K562 (cell line): Measurements from ENCODE around the gene SLC31A1. TPM values are rescaled to one million over a fixed set of nuclear protein-coding genes. Genes with fewer than 3 reads are reported as not detected.

Experiments used
- ATAC-seq: fragments of 200-7000 bp; cut with Tn5 transposase; 3 replicates; pipeline ENCODE4 v1.9.1; 2020; ENCODE audit warnings: moderate library complexity
- BruUV-seq: library from RNA; stranded (reverse); fragments of 400-500 nt; replicated peaks from 2 replicates; lab custom pipeline; 2021; lab: Mats Ljungman, UMichigan
- CTCF ChIA-PET: fragments of 300-600 bp; formaldehyde crosslinking; extraction: SDS; loops from one replicate; lab custom pipeline; 2021; ENCODE audit warnings: low intra/inter-chr PET ratio; lab: Yijun Ruan, JAX
- POLR2A ChIA-PET: fragments of 300-600, 350-650 bp; sonication (Branson Sonifier 250); formaldehyde crosslinking; extraction: SDS; loops from one replicate; lab custom pipeline; 2021; ENCODE audit warnings: antibody characterized with exemption, inconsistent platforms; lab: Yijun Ruan, JAX
- DNase-seq, 4 experiments: peaks; one replicate each; pipeline versions ENCODE4 v3.0.0 to v3.0.0-alpha.2; 2011 to 2018; ENCODE audit warnings: low spot score in 3 of 4, mixed read lengths in 3 of 4; ENCODE audit errors: extremely low read depth in 1 of 4
- FAIRE-seq: peaks from 2 replicates; lab custom pipeline; 2011; peaks lifted over from hg19 to GRCh38; lab: Jason Lieb, UNC
- H2AFZ ChIP-seq: 2 replicates; pipeline ENCODE4 v1.6.0; 2011; ENCODE audit warnings: low read depth, low read length, control low read depth, inconsistent platforms
- H3K27ac ChIP-seq: fragments of 200-600 bp; 3 replicates; pipeline ENCODE4 v1.8.0; 2011; ENCODE audit warnings: low read depth, mild to moderate bottlenecking, control low read depth, inconsistent platforms, low read length, moderate library complexity, mixed read lengths; ENCODE audit errors: extremely low read depth
- H3K27me3 ChIP-seq, 2 experiments: fragments of 300-600 bp in 1 of 2; 2 replicates in 1 of 2; 3 replicates in 1 of 2; pipeline versions ENCODE4 v1.6.0 to v1.8.0; 2011; ENCODE audit warnings: inconsistent platforms in 2 of 2, low read length in 2 of 2, mild to moderate bottlenecking in 1 of 2, mixed read lengths in 1 of 2, moderate library complexity in 1 of 2; ENCODE audit not compliant: control insufficient read depth in 2 of 2, insufficient read depth in 2 of 2
- H3K36me3 ChIP-seq: fragments of 300-600 bp; 3 replicates; pipeline ENCODE4 v1.8.0; 2011; ENCODE audit warnings: mild to moderate bottlenecking, low read length, inconsistent platforms; ENCODE audit not compliant: control insufficient read depth, insufficient read depth
- H3K4me1 ChIP-seq, 2 experiments: fragments of 200-600 bp in 1 of 2; replicated peaks in 1 of 2; 2 replicates in 1 of 2; 3 replicates in 1 of 2; pipeline versions ENCODE4 v1.5.1 to v1.8.0; 2011; ENCODE audit warnings: inconsistent platforms in 2 of 2, low read length in 2 of 2, mild to moderate bottlenecking in 1 of 2, mixed read lengths in 1 of 2, moderate library complexity in 1 of 2; ENCODE audit not compliant: control insufficient read depth in 2 of 2, insufficient read depth in 2 of 2
- H3K4me2 ChIP-seq: 2 replicates; pipeline ENCODE4 v1.6.1; 2011; ENCODE audit warnings: low read length, control low read depth, inconsistent platforms, mixed read lengths; ENCODE audit not compliant: insufficient read depth
- H3K4me3 ChIP-seq: fragments of 200-600 bp; sonication (generic), shearing (Covaris generic); 2 replicates; pipeline ENCODE4 v1.5.1; 2016; ENCODE audit warnings: control low read depth, inconsistent platforms
- H3K79me2 ChIP-seq: fragments of 200-600 bp; 3 replicates; pipeline ENCODE4 v1.8.0; 2011; ENCODE audit warnings: low read length, inconsistent platforms; ENCODE audit not compliant: control insufficient read depth, insufficient read depth
- H3K9ac ChIP-seq, 2 experiments: 2 replicates each; pipeline versions ENCODE4 v1.6.0 to v1.6.1; 2011; ENCODE audit warnings: low read depth in 2 of 2, low read length in 2 of 2, control low read depth in 1 of 2, inconsistent platforms in 1 of 2, mild to moderate bottlenecking in 1 of 2, mixed read lengths in 1 of 2; ENCODE audit not compliant: insufficient read depth in 1 of 2
- H3K9me1 ChIP-seq: one replicate; pipeline ENCODE4 v1.6.0; 2011; ENCODE audit warnings: inconsistent platforms, mild to moderate bottlenecking, low read length, moderate library complexity; ENCODE audit not compliant: control insufficient read depth, insufficient read depth
- H3K9me3 ChIP-seq: replicated peaks from 2 replicates; pipeline ENCODE4 v1.5.1; 2011; ENCODE audit warnings: low read depth, low read length, inconsistent platforms; ENCODE audit not compliant: control insufficient read depth, insufficient read depth
- H4K20me1 ChIP-seq: replicated peaks from 2 replicates; pipeline ENCODE4 v1.6.1; 2011; ENCODE audit warnings: low read length, inconsistent platforms, mixed read lengths; ENCODE audit not compliant: control insufficient read depth, insufficient read depth
- BMI1 ChIP-seq: fragments of 150-350 bp; IDR thresholded peaks from 2 replicates; pipeline ENCODE4 v1.6.1; 2014; ENCODE audit warnings: low read length
- IRF2 ChIP-seq: sonication (generic); formaldehyde crosslinking; IDR thresholded peaks from 2 replicates; pipeline ENCODE4 v1.8.1; 2022; ENCODE audit warnings: mild to moderate bottlenecking, missing genetic modification reagents
- KDM4B ChIP-seq, 2 experiments: fragments of 450-650 bp in 1 of 2; sonication (generic) in 1 of 2; IDR thresholded peaks; 2 replicates each; pipeline ENCODE4 v1.6.1; 2016 to 2017; ENCODE audit warnings: borderline replicate concordance in 2 of 2, antibody characterized with exemption in 1 of 2, low read depth in 1 of 2, mild to moderate bottlenecking in 1 of 2
- MED1 ChIP-seq: sonication (generic); formaldehyde crosslinking; IDR thresholded peaks from 2 replicates; pipeline ENCODE4 v1.8.1; 2023; ENCODE audit warnings: missing genetic modification reagents, borderline replicate concordance
- NFIX ChIP-seq: fragments of 250-450 bp; sonication (Bioruptor Pico); IDR thresholded peaks from 2 replicates; pipeline ENCODE4 v1.4.0; 2020; ENCODE audit warnings: low read depth, mild to moderate bottlenecking, moderate library complexity
- PHTF2 ChIP-seq: fragments of 250-450 bp; sonication (Bioruptor Pico); IDR thresholded peaks from 2 replicates; pipeline ENCODE4 v1.5.0; 2021; ENCODE audit warnings: mild to moderate bottlenecking
- STAT5B ChIP-seq: fragments of 250-450 bp; sonication (Bioruptor Pico); IDR thresholded peaks from 2 replicates; pipeline ENCODE4 v1.8.0; 2021; ENCODE audit warnings: mild to moderate bottlenecking, inconsistent platforms
- ZNF398 ChIP-seq: fragments of 250-450 bp; sonication (Bioruptor Pico); IDR thresholded peaks from 2 replicates; pipeline ENCODE4 v1.8.0; 2021; ENCODE audit warnings: moderate library complexity, mild to moderate bottlenecking, inconsistent platforms
- ZNF445 ChIP-seq: fragments of 250-450 bp; sonication (Bioruptor Pico); IDR thresholded peaks from 2 replicates; pipeline ENCODE4 v1.4.0; 2020; ENCODE audit warnings: low read depth, mild to moderate bottlenecking, moderate library complexity
- WGBS: fragments of 100-300 bp; shearing (Covaris generic); methylation state at CpG from one replicate; pipeline ENCODE4 v1.1.6; 2016; ENCODE audit warnings: low coverage, mixed read lengths; ENCODE audit not compliant: insufficient coverage; ENCODE audit errors: missing lambda C conversion rate; 5-methylcytosine and 5-hydroxymethylcytosine counted together
- in situ Hi-C: fragments of 300-500 bp; cut with MboI; formaldehyde crosslinking; loops from 4 replicates; pipeline ENCODE4 v1.15.0; 2018; ENCODE audit warnings: inconsistent platforms, mixed read lengths
- intact Hi-C: fragments of 100-400 bp; cut with micrococcal nuclease; formaldehyde crosslinking; loops from 2 replicates; pipeline ENCODE4 v1.14.2; 2022
- polyA plus RNA-seq, 8 experiments: library from polyadenylated mRNA; depleted of rRNA in 4 of 8; stranded (reverse) in 5 of 8; unstranded in 3 of 8; fragments of >200 nt; fragmentation: Nextera tagmentation in 2 of 8; fragmentation: Illumina TruSeq in 1 of 8; extraction: Ambion mirVana in 2 of 8; extraction: Trizol in 1 of 8; gene quantifications; 2 replicates each; pipeline versions ENCODE4 v1.2.1 to v1.2.3, GENCODE V29; 2011 to 2014; ENCODE audit warnings: inconsistent platforms in 1 of 8, missing spikeins in 1 of 8
- total RNA-seq, 7 experiments: library from RNA; depleted of rRNA in 6 of 7; stranded (reverse); fragments of >200 nt in 6 of 7; fragmentation: Illumina TruSeq in 2 of 7; extraction: Trizol in 2 of 7; gene quantifications; 2 replicates each; pipeline versions ENCODE4 v1.2.1 to v1.2.3, GENCODE V29; 2011 to 2021; ENCODE audit warnings: low replicate concordance in 1 of 7
- TF ChIP-seq, protein P1 (sequence below): fragments of 250-450 bp; sonication (Bioruptor Pico); IDR thresholded peaks from 2 replicates; pipeline ENCODE4 v1.5.0; 2022; ENCODE audit warnings: mild to moderate bottlenecking
- TF ChIP-seq, protein P2 (sequence below), 2 experiments: fragments of 200-800 bp in 1 of 2; sonication (Bioruptor generic) in 1 of 2; sonication (generic) in 1 of 2; formaldehyde crosslinking in 1 of 2; IDR thresholded peaks in 1 of 2; conservative IDR thresholded peaks in 1 of 2; 2 replicates each; pipeline versions ENCODE4 v1.5.0 to v1.6.1; 2016 to 2020; ENCODE audit warnings: missing compliant biosample characterization in 1 of 2, missing genetic modification characterization in 1 of 2, missing genetic modification reagents in 1 of 2

SLC31A1 gene
- total and polyA plus RNA-seq, 9 of the 15 experiments (the other 6 are each of a cell fraction or from before 2014, with no cell fraction given): 15.4 to 40.7 (median 25.9) TPM

- Histone ChIP-seq H3K79me2 (no peaks in the 10 kb centered on the region), H3K9me3 (no peaks in the 10 kb centered on the region), H4K20me1 (no peaks in the 10 kb centered on the region), H3K4me1 (peaks cover 4 to 7% of the 10 kb centered on the region in 2 experiments; a peak in 4 of 5 replicates), H3K4me3 (no peak overlapping the region), H3K4me2 (no peak overlapping the region)
- in situ Hi-C loops: loop anchor here (10.0 kb wide), 1 partner anchor 347 kb away; no protein-coding TSS in a partner anchor
- TF ChIP-seq KDM4B (IDR thresholded peaks at IDR 0.05; ENCODE audit: borderline replicate concordance in 2 of 2, low read depth in 1 of 2) (no peak), BMI1 (no peak), PHTF2 (CRISPR knock-in tag) (no peak), NFIX (no peak), ZNF445 (CRISPR knock-in tag) (no peak), IRF2 (no peak), MED1 (no peak), ZNF398 (no peak), STAT5B (CRISPR knock-in tag) (no peak)
- TF ChIP-seq, protein P1, sequence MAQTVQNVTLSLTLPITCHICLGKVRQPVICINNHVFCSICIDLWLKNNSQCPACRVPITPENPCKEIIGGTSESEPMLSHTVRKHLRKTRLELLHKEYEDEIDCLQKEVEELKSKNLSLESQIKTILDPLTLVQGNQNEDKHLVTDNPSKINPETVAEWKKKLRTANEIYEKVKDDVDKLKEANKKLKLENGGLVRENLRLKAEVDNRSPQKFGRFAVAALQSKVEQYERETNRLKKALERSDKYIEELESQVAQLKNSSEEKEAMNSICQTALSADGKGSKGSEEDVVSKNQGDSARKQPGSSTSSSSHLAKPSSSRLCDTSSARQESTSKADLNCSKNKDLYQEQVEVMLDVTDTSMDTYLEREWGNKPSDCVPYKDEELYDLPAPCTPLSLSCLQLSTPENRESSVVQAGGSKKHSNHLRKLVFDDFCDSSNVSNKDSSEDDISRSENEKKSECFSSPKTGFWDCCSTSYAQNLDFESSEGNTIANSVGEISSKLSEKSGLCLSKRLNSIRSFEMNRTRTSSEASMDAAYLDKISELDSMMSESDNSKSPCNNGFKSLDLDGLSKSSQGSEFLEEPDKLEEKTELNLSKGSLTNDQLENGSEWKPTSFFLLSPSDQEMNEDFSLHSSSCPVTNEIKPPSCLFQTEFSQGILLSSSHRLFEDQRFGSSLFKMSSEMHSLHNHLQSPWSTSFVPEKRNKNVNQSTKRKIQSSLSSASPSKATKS (CRISPR knock-in tag): no peak
- TF ChIP-seq, protein P2, sequence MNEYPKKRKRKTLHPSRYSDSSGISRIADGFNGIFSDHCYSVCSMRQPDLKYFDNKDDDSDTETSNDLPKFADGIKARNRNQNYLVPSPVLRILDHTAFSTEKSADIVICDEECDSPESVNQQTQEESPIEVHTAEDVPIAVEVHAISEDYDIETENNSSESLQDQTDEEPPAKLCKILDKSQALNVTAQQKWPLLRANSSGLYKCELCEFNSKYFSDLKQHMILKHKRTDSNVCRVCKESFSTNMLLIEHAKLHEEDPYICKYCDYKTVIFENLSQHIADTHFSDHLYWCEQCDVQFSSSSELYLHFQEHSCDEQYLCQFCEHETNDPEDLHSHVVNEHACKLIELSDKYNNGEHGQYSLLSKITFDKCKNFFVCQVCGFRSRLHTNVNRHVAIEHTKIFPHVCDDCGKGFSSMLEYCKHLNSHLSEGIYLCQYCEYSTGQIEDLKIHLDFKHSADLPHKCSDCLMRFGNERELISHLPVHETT (CRISPR knock-in tag; conservative IDR thresholded peaks at IDR 0.05 in 1 of 2, IDR thresholded peaks at IDR 0.05 in 1 of 2): no peak
- TF ChIP-seq, all 486 proteins: peak for 0
- BruUV-seq: no TSS peak
- Histone ChIP-seq H3K27me3 (peaks cover 6 to 10% of the 10 kb centered on the region in 2 experiments; a peak in 3 of 5 replicates), H3K36me3 (no peaks in the 10 kb centered on the region), H2AFZ (no peak overlapping the region), H3K9me1 (no peaks in the 10 kb centered on the region), H3K9ac (no peak overlapping the region), H3K27ac (no peak overlapping the region)
- DNase-seq (no peak), ATAC-seq (no peak; the same call in 1 of the 3 replicates), FAIRE-seq (no peak)
- CTCF ChIA-PET: no interaction called here
- POLR2A ChIA-PET: no interaction called here
- intact Hi-C loops: loop anchor here (10.0 kb wide), 1 partner anchor 347 kb away; no protein-coding TSS in a partner anchor
- WGBS: 12% methylated on average over 8 of the region's 8 CpGs
Measured at GRCh38 chr9:113307396-113307975, 86.1 kb downstream of the SLC31A1 start.
